SK-N-SH (cell line): Measurements from ENCODE around the gene SHC3.

ENCODE experiments used
- EP300 ChIP-seq, 2 experiments: IDR thresholded peaks; 2 replicates each; pipeline versions ENCODE4 v1.4.0 to v1.6.1; 2012; ENCODE audit warnings: borderline replicate concordance in 1 of 2, low read depth in 1 of 2, low read length in 1 of 2
- POLR2AphosphoS5 ChIP-seq: IDR thresholded peaks from 2 replicates; pipeline ENCODE4 v1.6.1; 2012; ENCODE audit warnings: low read depth, low read length
- TAF1 ChIP-seq: IDR thresholded peaks from 2 replicates; pipeline ENCODE4 v1.6.1; 2012; ENCODE audit warnings: low read depth, mild to moderate bottlenecking, low read length, moderate library complexity, borderline replicate concordance
- TF ChIP-seq, protein P1 (sequence below): fragments of 200-600 bp; sonication (generic); IDR thresholded peaks from 2 replicates; pipeline ENCODE4 v1.6.1; 2017; ENCODE audit warnings: antibody characterized with exemption, mild to moderate bottlenecking, moderate library complexity
- TF ChIP-seq, protein P2 (sequence below): IDR thresholded peaks from 2 replicates; pipeline ENCODE4; 2012

DNA sequence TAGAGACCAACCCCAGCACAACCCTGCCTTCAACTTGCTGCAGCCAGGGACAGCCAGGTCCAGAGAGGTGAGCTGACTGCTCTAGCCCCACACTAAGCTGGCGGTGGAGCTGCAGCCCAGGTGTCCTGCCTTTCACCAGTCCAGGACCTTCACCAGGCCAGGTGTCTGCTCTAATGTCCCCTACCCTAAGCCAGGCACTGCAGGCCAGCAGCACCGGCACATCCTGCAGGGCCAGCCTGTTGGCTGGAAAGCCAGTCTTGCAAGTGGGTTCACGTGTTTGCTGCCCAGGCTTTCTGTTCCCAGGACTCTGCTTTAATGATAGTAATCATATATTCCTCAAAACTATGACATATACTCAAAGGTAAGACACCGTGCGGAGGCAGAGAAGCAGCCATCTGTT is 5.5 kb downstream of the SHC3 start:
- TF ChIP-seq, protein P1, sequence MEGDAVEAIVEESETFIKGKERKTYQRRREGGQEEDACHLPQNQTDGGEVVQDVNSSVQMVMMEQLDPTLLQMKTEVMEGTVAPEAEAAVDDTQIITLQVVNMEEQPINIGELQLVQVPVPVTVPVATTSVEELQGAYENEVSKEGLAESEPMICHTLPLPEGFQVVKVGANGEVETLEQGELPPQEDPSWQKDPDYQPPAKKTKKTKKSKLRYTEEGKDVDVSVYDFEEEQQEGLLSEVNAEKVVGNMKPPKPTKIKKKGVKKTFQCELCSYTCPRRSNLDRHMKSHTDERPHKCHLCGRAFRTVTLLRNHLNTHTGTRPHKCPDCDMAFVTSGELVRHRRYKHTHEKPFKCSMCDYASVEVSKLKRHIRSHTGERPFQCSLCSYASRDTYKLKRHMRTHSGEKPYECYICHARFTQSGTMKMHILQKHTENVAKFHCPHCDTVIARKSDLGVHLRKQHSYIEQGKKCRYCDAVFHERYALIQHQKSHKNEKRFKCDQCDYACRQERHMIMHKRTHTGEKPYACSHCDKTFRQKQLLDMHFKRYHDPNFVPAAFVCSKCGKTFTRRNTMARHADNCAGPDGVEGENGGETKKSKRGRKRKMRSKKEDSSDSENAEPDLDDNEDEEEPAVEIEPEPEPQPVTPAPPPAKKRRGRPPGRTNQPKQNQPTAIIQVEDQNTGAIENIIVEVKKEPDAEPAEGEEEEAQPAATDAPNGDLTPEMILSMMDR = no peak
- TF ChIP-seq POLR2AphosphoS5 = no peak
- TF ChIP-seq, protein P2, sequence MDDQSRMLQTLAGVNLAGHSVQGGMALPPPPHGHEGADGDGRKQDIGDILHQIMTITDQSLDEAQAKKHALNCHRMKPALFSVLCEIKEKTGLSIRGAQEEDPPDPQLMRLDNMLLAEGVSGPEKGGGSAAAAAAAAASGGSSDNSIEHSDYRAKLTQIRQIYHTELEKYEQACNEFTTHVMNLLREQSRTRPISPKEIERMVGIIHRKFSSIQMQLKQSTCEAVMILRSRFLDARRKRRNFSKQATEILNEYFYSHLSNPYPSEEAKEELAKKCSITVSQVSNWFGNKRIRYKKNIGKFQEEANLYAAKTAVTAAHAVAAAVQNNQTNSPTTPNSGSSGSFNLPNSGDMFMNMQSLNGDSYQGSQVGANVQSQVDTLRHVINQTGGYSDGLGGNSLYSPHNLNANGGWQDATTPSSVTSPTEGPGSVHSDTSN = no peak
- TF ChIP-seq EP300 (IDR thresholded peaks at IDR 0.05; ENCODE audit: borderline replicate concordance in 1 of 2, low read depth in 1 of 2, low read length in 1 of 2) = no peak
- TF ChIP-seq TAF1 = no peak
